Ishikawa (cell line): Measurements from ENCODE around the gene WFDC1.

Source experiments
- CREB1 ChIP-seq: IDR thresholded peaks from 2 replicates; pipeline ENCODE4 v1.6.1; 2012; ENCODE audit warnings: low read depth
- EP300 ChIP-seq: IDR thresholded peaks from 2 replicates; pipeline ENCODE4 v1.6.1; 2012; ENCODE audit warnings: borderline replicate concordance
- MAX ChIP-seq: IDR thresholded peaks from 2 replicates; pipeline ENCODE4 v1.6.1; 2012
- REST ChIP-seq: IDR thresholded peaks from 2 replicates; pipeline ENCODE4 v1.6.1; 2012; ENCODE audit warnings: low read depth, mild to moderate bottlenecking
- TAF1 ChIP-seq: IDR thresholded peaks from 2 replicates; pipeline ENCODE4 v1.6.1; 2012; ENCODE audit warnings: low read depth, mild to moderate bottlenecking
- TCF12 ChIP-seq: IDR thresholded peaks from 2 replicates; pipeline ENCODE4 v1.6.1; 2012; ENCODE audit warnings: low read depth

GRCh38 chr16:84357191-84357651, 62.5 kb downstream of the WFDC1 start:
- TF ChIP-seq TCF12 (no peak), CREB1 (no peak), EP300 (no peak), TAF1 (no peak), REST (no peak), MAX (no peak)
